PC-3 (cell line): ENCODE measurements around the gene CDK18. TPM values are rescaled to one million over a fixed set of nuclear protein-coding genes. Genes with fewer than 3 reads are reported as not detected.

Experiments used
- ATAC-seq: fragments of 200-7000 bp; cut with Tn5 transposase; 2 replicates; pipeline ENCODE4 v1.9.1; 2020; ENCODE audit warnings: mild to moderate bottlenecking, moderate library complexity
- BruUV-seq: library from RNA; stranded (reverse); fragments of 400-500 nt; replicated peaks from 2 replicates; lab custom pipeline; 2021; lab: Mats Ljungman, UMichigan
- CTCF ChIA-PET: fragments of 300-600 bp; sonication (Branson Sonifier 250); formaldehyde crosslinking; loops from one replicate; lab custom pipeline; 2022; ENCODE audit warnings: antibody characterized with exemption; lab: Charles Lee
- POLR2A ChIA-PET: fragments of 300-600 bp; sonication (Branson Sonifier 250); formaldehyde crosslinking; loops from one replicate; lab custom pipeline; 2022; ENCODE audit warnings: antibody characterized with exemption; ENCODE audit not compliant: unreplicated experiment; lab: Charles Lee
- DNase-seq: peaks from one replicate; pipeline ENCODE4 v3.0.0-alpha.2; 2015
- H2AFZ ChIP-seq: fragments of 300-600 bp; sonication (generic); 2 replicates; pipeline ENCODE4 v1.6.0; 2016; ENCODE audit warnings: antibody characterized with exemption, low read length
- H3F3A ChIP-seq: fragments of 300-600 bp; sonication (generic); one replicate; pipeline ENCODE4 v1.6.0; 2017; ENCODE audit warnings: antibody characterized with exemption, low read length, control low read depth, mild to moderate bottlenecking; ENCODE audit not compliant: unreplicated experiment
- H3K27ac ChIP-seq: fragments of 300-600 bp; sonication (generic); 2 replicates; pipeline ENCODE4 v1.5.1; 2016; ENCODE audit warnings: mild to moderate bottlenecking, low read length
- H3K27me3 ChIP-seq: fragments of 300-600 bp; sonication (generic); 2 replicates; pipeline ENCODE4 v1.6.1; 2016; ENCODE audit warnings: low read length, mixed read lengths
- H3K36me3 ChIP-seq: fragments of 300-600 bp; sonication (generic); 2 replicates; pipeline ENCODE4 v1.6.1; 2016; ENCODE audit warnings: low read depth, mixed run types, low read length, mixed read lengths
- H3K4me1 ChIP-seq: fragments of 300-600 bp; sonication (generic); 2 replicates; pipeline ENCODE4 v1.5.1; 2016; ENCODE audit warnings: low read length; ENCODE audit not compliant: insufficient read depth
- H3K4me2 ChIP-seq: fragments of 300-600 bp; sonication (generic); 2 replicates; pipeline ENCODE4 v1.6.0; 2016; ENCODE audit warnings: low read length
- H3K4me3 ChIP-seq: fragments of 300-600 bp; sonication (generic); 2 replicates; pipeline ENCODE4 v1.5.1; 2016; ENCODE audit warnings: mild to moderate bottlenecking, low read length, mixed read lengths
- H3K79me2 ChIP-seq: fragments of 300-600 bp; sonication (generic); 2 replicates; pipeline ENCODE4 v1.6.1; 2017; ENCODE audit warnings: low read length, mixed read lengths
- H3K9ac ChIP-seq: fragments of 300-600 bp; sonication (generic); 2 replicates; pipeline ENCODE4 v1.6.0; 2016; ENCODE audit warnings: mild to moderate bottlenecking, low read length
- H3K9me2 ChIP-seq: fragments of 300-600 bp; sonication (generic); replicated peaks from 2 replicates; pipeline ENCODE4 v1.6.1; 2016; ENCODE audit warnings: mixed run types, low read length, mixed read lengths
- H3K9me3 ChIP-seq: fragments of 300-600 bp; sonication (generic); 2 replicates; pipeline ENCODE4 v1.6.1; 2016; ENCODE audit warnings: low read length, mixed read lengths
- H4K20me1 ChIP-seq: fragments of 300-600 bp; sonication (generic); 2 replicates; pipeline ENCODE4 v1.6.1; 2016; ENCODE audit warnings: low read length, mixed read lengths
- CTCF ChIP-seq: fragments of 300-600 bp; sonication (generic); conservative IDR thresholded peaks from 2 replicates; pipeline ENCODE4 v1.5.1; 2017; ENCODE audit warnings: antibody characterized with exemption, low read depth, mild to moderate bottlenecking, low read length
- EZH2 ChIP-seq: fragments of 300-600 bp; sonication (generic); IDR thresholded peaks from one replicate; pipeline ENCODE4 v1.6.1; 2017; ENCODE audit warnings: antibody characterized with exemption, mild to moderate bottlenecking, low read length; ENCODE audit not compliant: unreplicated experiment
- EZH2phosphoT487 ChIP-seq: fragments of 300-600 bp; sonication (generic); IDR thresholded peaks from 2 replicates; pipeline ENCODE4 v1.6.1; 2018; ENCODE audit warnings: mild to moderate bottlenecking, antibody characterized with exemption, low read length, borderline replicate concordance
- intact Hi-C: fragments of 100-400 bp; cut with micrococcal nuclease; formaldehyde crosslinking; loops from 2 replicates; pipeline ENCODE4 v1.9.0; 2023
- total RNA-seq: library from RNA; depleted of rRNA; stranded (reverse); fragments of >200 nt; gene quantifications from 2 replicates; pipeline ENCODE4 v1.2.3, GENCODE V29; 2014

Gene CDK18
- total RNA-seq, 1 experiment from 2014 or later = 13.2 TPM

- TF ChIP-seq EZH2 (no peak), EZH2phosphoT487 (no peak)
- POLR2A ChIA-PET = no interaction called here
- Histone ChIP-seq H2AFZ (no peak overlapping the region), H3K9me3 (no peaks in the 10 kb centered on the region), H3K4me1 (peaks cover 7% of the 10 kb centered on the region; the same call in 1 of the 2 replicates), H3K79me2 (no peaks in the 10 kb centered on the region), H3K9ac (no peak overlapping the region), H3F3A (no peaks in the 10 kb centered on the region), H3K4me3 (no peak overlapping the region), H3K9me2 (no peaks in the 10 kb centered on the region), H3K27ac (no peak overlapping the region), H3K36me3 (no peaks in the 10 kb centered on the region), H4K20me1 (no peaks in the 10 kb centered on the region), H3K27me3 (no peaks in the 10 kb centered on the region), H3K4me2 (no peak overlapping the region)
- DNase-seq = no peak
- CTCF ChIA-PET = no interaction called here
- BruUV-seq = no TSS peak
- ATAC-seq = no peak
- intact Hi-C loops = no loop called here
Measured at GRCh38 chr1:205517288-205517687, 12.8 kb downstream of the CDK18 start.

GRCh38 chr1:205517763-205518162 lies 13.3 kb downstream of the CDK18 start:
- Histone ChIP-seq H3K9me2 (no peaks in the 10 kb centered on the region), H3K4me2 (no peak overlapping the region), H3K27me3 (no peaks in the 10 kb centered on the region), H3K9me3 (no peaks in the 10 kb centered on the region), H3K27ac (no peak overlapping the region), H4K20me1 (no peaks in the 10 kb centered on the region), H3F3A (no peaks in the 10 kb centered on the region), H3K4me1 (peaks cover 5% of the 10 kb centered on the region; the same call in 1 of the 2 replicates), H3K79me2 (no peaks in the 10 kb centered on the region), H3K36me3 (no peaks in the 10 kb centered on the region), H2AFZ (no peak overlapping the region), H3K9ac (no peak overlapping the region), H3K4me3 (no peak overlapping the region)
- intact Hi-C loops = no loop called here
- POLR2A ChIA-PET = no interaction called here
- TF ChIP-seq EZH2 (no peak), EZH2phosphoT487 (no peak), CTCF (no peak)
- no peak for ATAC-seq
- DNase-seq = no peak
- no TSS peak for BruUV-seq
- CTCF ChIA-PET = no interaction called here

GRCh38 chr1:205518661-205519540 lies 14.4 kb downstream of the CDK18 start:
- intact Hi-C loops = no loop called here
- CTCF ChIA-PET = interaction anchor here (1.0 kb wide), 1 partner anchor 33 kb away, joined by 3 read pairs; no protein-coding TSS in a partner anchor
- no peaks in the 10 kb centered on the region for H4K20me1 ChIP-seq
- no peak overlapping the region for H3K4me3 ChIP-seq
- POLR2A ChIA-PET = no interaction called here
- H3K9me2 ChIP-seq = no peaks in the 10 kb centered on the region
- no peak overlapping the region for H3K4me2 ChIP-seq
- no peak for TF ChIP-seq EZH2phosphoT487
- no peak for TF ChIP-seq CTCF
- TF ChIP-seq EZH2 = no peak
- no TSS peak for BruUV-seq
- DNase-seq = no peak
- no peaks in the 10 kb centered on the region for H3K79me2 ChIP-seq
- H3K27me3 ChIP-seq = no peaks in the 10 kb centered on the region
- no peak overlapping the region for H3K9ac ChIP-seq
- H3K27ac ChIP-seq = no peak overlapping the region
- no peak for ATAC-seq
- no peak overlapping the region for H2AFZ ChIP-seq
- peaks cover 5% of the 10 kb centered on the region; the same call in 1 of the 2 replicates for H3K4me1 ChIP-seq
- H3K9me3 ChIP-seq = no peaks in the 10 kb centered on the region
- H3K36me3 ChIP-seq = no peaks in the 10 kb centered on the region
- no peaks in the 10 kb centered on the region for H3F3A ChIP-seq
